Activated T-helper 2 cell treated with anti-CD3 and anti-CD28 coated beads, Interferon-gamma antibody, Interleukin-2, Interleukin-4, amounts not matched to agents 10 μg/mL and 5 μg/mL and 100 μg/mL, durations not matched to agents 14 hours and 24 hours and 36 hours (primary cell): ENCODE measurements around the gene PITPNC1. TPM values are rescaled to one million over a fixed set of nuclear protein-coding genes. Genes with fewer than 3 reads are reported as not detected.

ENCODE experiments used
- DNase-seq: peaks from one replicate; pipeline ENCODE4 v3.0.0; 2021; ENCODE audit warnings: low spot score
- H3K27ac Mint-ChIP-seq: one replicate; pipeline ENCODE4 v1.8.0; 2021; ENCODE audit warnings: mixed read lengths
- H3K27me3 Mint-ChIP-seq: one replicate; pipeline ENCODE4 v1.8.0; 2021; ENCODE audit warnings: low read depth, mixed read lengths
- H3K36me3 Mint-ChIP-seq: one replicate; pipeline ENCODE4 v1.8.0; 2021; ENCODE audit warnings: low read depth, mixed read lengths
- H3K4me1 Mint-ChIP-seq: one replicate; pipeline ENCODE4 v1.8.0; 2021; ENCODE audit warnings: low read depth, mixed read lengths
- H3K4me3 Mint-ChIP-seq: one replicate; pipeline ENCODE4 v1.8.0; 2021; ENCODE audit warnings: low read depth, mild to moderate bottlenecking, moderate library complexity, mixed read lengths
- H3K9me3 Mint-ChIP-seq: one replicate; pipeline ENCODE4 v1.8.0; 2021; ENCODE audit warnings: mixed read lengths
- intact Hi-C: fragments of 100-400 bp; cut with micrococcal nuclease; formaldehyde crosslinking; loops from one replicate; pipeline ENCODE4 v1.15.1; 2023
- total RNA-seq: library from RNA; stranded (reverse); gene quantifications from 2 replicates; pipeline ENCODE4 v1.2.3, GENCODE V29; 2022

PITPNC1 gene
- total RNA-seq, 1 donor from 2014 or later, result 11.2 TPM

DNA sequence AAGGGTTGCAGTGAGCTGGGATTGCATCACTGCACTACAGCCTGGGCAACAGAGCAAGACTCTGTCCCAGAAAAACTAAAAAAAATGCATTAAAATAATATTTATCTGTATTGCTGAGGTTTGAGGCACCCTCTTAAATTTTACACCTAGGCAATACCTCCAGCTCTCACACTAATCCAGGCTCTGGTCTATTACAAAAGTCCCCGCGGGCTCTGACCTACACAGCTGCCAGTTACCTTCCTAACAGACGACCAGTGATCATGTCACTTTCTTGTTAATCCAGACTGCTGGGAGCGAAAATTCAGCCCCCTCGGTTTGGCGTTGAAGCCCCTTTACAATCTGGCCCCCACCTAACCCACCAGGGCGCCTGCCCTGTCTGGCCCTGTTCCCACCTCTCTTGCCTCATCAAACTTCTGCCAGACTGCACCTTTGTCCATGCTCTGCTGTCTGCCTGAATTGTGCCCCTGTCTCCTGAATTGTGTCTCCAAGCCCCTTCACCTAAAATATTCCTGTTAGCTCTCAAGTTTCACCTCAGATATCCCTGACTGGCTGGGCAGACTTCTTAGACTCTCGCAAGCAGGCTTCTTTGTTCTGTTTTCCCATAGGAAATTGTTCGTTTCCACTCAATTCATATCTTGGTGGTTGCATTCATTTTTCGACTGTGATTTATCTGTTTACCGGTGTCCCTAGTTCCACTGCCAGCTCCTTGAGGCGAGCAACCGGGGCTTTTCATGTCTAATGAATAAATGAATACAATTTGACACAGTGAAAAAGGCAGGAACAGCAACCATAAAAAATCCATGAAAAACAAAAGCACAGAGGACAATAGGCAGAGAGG lies 65.9 kb downstream of the PITPNC1 start:
- Mint-ChIP-seq H3K27me3 (no peaks in the 10 kb centered on the region), H3K36me3 (peaks cover 5% of the 10 kb centered on the region), H3K9me3 (no peaks in the 10 kb centered on the region), H3K27ac (no peak overlapping the region), H3K4me1 (peaks cover 33% of the 10 kb centered on the region), H3K4me3 (no peak overlapping the region)
- intact Hi-C loops, result no loop called here
- DNase-seq, result no peak

DNA sequence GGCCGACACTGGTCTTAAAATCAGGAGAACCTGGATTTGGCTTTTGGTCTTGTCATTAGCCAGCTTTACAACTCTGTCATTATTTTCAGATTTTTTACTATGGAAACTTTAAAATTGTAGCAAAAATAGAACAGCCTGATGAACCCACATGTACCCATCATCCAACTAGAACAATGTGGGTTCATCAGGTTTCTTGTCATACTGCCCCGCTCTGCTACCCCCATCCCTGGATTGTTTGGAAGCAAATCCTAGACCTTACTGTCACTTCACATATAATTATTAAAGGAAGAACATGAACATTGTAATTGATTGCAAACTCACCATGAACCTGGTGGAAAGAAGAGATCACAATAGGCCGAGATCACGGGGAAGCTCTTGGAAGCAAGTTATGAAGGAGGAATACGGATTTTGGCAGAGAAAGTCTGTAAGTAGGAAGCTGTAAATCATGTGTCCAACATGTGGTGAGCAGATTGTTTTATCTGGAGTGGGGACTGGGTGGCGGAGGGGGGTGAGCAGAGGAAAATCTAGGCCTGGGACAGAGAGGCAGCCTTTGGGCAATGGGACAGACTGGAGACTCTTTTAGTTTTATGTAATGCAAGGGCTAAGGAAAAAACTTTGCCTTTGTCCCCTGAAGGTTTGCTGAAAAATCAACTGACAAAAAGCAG lies 67.0 kb downstream of the PITPNC1 start:
- Mint-ChIP-seq H3K4me3 (no peak overlapping the region), H3K36me3 (peaks cover 5% of the 10 kb centered on the region), H3K27ac (no peak overlapping the region), H3K27me3 (no peaks in the 10 kb centered on the region), H3K9me3 (no peaks in the 10 kb centered on the region), H3K4me1 (peaks cover 30% of the 10 kb centered on the region)
- intact Hi-C loops, result no loop called here
- no peak for DNase-seq

DNA sequence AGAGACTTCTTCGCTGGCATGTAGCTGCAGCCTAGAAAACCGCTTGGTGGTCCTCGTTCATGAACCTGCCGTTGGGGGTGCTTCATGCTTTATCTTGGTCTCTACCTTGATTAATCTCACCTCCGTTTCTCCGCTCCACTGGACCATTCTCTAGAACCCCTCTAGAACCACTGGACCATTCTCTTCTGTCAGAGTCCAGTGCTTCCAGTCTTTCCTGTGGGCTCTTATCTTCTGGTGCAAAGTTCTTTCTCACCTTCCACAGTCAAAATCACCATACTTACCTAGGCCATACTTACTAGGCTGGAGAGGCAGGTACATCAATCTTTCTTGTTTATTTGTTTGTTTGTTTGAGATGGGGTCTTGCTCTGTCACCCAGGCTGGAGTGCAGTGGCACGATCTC lies 71.4 kb downstream of the PITPNC1 start:
- Mint-ChIP-seq H3K27ac (no peak overlapping the region), H3K9me3 (no peaks in the 10 kb centered on the region), H3K27me3 (no peaks in the 10 kb centered on the region), H3K4me3 (no peak overlapping the region), H3K36me3 (peaks cover 3% of the 10 kb centered on the region), H3K4me1 (peaks cover 45% of the 10 kb centered on the region)
- no peak for DNase-seq
- intact Hi-C loops, result no loop called here

DNA sequence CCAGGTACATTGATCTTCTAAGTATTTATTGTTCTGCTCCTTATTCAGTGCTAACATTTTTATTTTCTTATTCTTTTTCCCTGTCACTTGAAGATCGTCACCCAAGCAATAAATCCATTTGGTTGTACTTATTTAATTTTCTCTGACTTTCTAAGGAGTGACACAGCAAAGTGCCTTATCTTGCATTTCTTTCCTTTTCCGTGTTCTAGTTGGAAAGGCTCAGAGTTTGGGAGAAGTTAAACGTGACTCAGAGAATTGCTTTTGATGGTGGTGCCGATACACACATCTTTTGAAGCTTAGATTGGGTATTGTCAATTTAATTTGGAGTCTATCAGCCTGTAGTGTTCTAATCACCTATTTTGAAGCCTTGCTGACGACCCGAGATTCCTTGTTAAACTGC lies 72.0 kb downstream of the PITPNC1 start:
- no peak overlapping the region for H3K4me3 Mint-ChIP-seq
- DNase-seq, result no peak
- H3K27me3 Mint-ChIP-seq, result no peaks in the 10 kb centered on the region
- peaks cover 3% of the 10 kb centered on the region for H3K36me3 Mint-ChIP-seq
- intact Hi-C loops, result no loop called here
- no peak overlapping the region for H3K27ac Mint-ChIP-seq
- no peaks in the 10 kb centered on the region for H3K9me3 Mint-ChIP-seq
- H3K4me1 Mint-ChIP-seq, result peaks cover 45% of the 10 kb centered on the region

DNA sequence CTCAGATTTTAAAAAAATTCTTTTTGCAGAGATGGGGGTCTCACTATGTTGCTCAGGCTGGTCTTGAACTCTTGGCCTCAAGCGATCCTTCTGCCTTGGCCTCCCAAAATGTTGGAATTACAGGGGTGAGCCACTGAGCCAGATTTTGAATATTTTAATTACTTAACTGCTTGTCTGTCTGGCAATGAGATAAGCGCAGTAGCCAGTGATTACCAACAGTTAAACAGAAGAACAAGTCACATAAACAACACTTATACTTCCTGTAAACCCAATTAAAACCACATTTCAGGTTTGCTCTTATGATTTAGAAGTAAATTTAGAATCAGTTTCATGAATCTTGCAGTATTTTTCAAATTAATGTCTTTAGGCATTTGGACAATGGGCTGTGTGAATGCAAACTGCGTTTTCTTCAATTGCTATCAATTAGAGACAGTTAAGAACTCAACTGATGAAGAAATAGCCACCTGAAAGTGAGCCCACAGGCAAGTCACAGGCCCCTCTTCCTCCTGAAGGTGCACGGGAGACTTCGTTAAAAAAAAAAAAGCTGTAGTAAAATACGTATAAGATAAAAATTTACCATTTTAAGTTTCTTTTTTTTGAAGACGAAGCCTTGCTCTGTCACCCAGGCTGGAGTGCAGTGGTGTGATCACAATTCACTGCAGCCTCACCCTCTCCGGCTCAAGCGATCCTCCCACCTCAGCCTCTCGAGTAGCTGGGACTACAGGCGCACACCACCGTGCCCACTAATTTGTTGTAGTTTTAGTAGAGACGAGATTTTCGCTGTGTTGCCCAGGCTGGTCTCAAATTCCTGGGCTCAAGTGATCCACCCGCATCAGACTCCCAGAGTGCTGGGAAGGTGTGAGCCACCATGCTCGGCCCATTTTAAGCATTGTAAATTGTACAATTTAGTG lies 73.0 kb downstream of the PITPNC1 start:
- intact Hi-C loops, result no loop called here
- H3K27me3 Mint-ChIP-seq, result no peaks in the 10 kb centered on the region
- peaks cover 3% of the 10 kb centered on the region for H3K36me3 Mint-ChIP-seq
- peak overlapping the region; percentile 14 for H3K27ac Mint-ChIP-seq
- no peak overlapping the region for H3K4me3 Mint-ChIP-seq
- no peaks in the 10 kb centered on the region for H3K9me3 Mint-ChIP-seq
- DNase-seq, result no peak
- peaks cover 45% of the 10 kb centered on the region for H3K4me1 Mint-ChIP-seq

DNA sequence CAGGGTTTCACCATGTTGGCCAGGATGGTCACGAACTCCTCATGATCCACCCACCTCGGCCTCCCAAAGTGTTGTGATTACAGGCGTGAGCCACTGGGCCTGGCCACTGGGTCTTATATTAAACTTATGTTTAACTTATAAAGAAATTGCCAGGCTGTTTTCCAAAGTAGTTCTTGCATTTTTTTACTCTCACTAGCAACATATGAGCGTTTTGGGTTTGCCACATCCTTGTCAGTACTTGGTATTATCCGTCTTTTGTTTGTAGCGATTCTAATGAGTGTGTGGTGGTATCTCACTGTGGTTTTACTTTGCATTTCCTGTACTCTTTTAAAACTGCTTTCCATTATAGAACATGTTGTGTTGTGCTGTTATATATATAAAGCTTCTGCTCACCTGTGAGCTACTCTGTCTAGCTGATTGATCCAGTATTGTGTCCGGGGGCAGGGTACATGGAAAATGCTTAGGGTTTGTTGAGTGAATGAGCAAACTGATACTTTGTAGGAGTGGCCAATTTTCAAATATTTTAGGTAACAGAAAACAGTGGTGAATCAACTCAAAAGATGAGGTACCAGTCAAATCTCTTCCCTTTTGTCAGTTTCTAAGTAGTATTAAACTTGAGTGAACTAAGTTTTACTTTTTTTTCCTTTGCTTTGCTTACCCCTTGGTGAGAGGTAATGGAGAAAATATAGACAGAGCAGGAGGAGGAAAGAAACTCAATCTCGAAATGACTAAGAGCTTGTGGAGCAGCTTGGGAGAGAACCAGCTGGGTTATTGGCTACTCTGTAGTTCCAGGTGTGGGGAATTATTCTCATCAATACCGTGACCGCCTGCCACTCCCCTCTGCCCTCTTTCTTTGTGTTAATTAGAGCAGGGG lies 75.8 kb downstream of the PITPNC1 start:
- H3K4me3 Mint-ChIP-seq, result peak overlapping the region; percentile 34
- H3K36me3 Mint-ChIP-seq, result peaks cover 14% of the 10 kb centered on the region
- DNase-seq, result no peak
- intact Hi-C loops, result loop anchor here (1.0 to 2.0 kb wide), 4 partner anchors 12 to 63 kb away; no protein-coding TSS in a partner anchor
- peak overlapping the region; percentile 87 for H3K27ac Mint-ChIP-seq
- peaks cover 9% of the 10 kb centered on the region for H3K9me3 Mint-ChIP-seq
- no peaks in the 10 kb centered on the region for H3K27me3 Mint-ChIP-seq
- H3K4me1 Mint-ChIP-seq, result peaks cover 55% of the 10 kb centered on the region

DNA sequence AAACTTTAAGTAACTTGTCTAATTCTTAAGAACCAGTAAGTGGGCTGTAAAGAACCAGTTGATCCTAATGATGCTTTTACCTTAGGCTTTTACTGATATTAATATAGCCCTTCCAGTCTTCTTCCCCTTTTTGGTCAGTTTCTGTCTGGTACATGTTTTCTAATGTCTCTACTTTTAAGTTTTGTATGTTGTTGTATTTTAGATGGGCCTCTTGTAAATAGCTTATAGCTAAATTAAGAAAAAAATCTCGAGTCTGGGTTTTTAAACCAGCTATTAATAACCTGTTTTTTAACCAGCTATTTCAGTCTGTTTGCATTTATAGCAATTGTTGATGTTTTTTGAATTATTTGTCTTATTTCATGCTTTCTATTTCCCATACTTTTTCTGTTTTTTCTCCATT lies 79.0 kb downstream of the PITPNC1 start:
- Mint-ChIP-seq H3K27me3 (no peaks in the 10 kb centered on the region), H3K9me3 (peaks cover 23% of the 10 kb centered on the region), H3K4me3 (no peak overlapping the region), H3K27ac (no peak overlapping the region), H3K4me1 (peaks cover 39% of the 10 kb centered on the region), H3K36me3 (peaks cover 32% of the 10 kb centered on the region)
- intact Hi-C loops, result no loop called here
- DNase-seq, result no peak

DNA sequence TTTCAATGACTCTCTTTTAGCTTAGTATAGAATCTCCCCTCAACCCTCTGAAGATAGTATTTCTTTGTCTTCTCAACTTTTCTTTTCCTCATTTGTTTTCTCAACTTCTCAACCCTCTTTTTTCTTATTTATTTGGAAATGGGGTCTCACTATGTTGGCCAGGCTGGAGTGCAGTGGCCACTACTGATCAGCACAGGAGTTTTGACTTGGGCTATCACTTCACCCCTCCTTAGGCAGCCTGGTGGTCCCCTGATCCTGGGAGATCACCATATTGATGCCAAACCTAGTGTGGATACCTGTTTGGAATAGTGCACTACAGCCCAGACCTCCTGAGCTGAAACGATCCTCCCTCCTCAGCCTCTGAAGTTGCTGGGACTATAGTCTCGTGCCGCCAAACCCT lies 79.8 kb downstream of the PITPNC1 start:
- Mint-ChIP-seq H3K4me3 (no peak overlapping the region), H3K4me1 (peaks cover 40% of the 10 kb centered on the region), H3K9me3 (peaks cover 23% of the 10 kb centered on the region), H3K27me3 (no peaks in the 10 kb centered on the region), H3K36me3 (peaks cover 32% of the 10 kb centered on the region), H3K27ac (no peak overlapping the region)
- intact Hi-C loops, result no loop called here
- no peak for DNase-seq

DNA sequence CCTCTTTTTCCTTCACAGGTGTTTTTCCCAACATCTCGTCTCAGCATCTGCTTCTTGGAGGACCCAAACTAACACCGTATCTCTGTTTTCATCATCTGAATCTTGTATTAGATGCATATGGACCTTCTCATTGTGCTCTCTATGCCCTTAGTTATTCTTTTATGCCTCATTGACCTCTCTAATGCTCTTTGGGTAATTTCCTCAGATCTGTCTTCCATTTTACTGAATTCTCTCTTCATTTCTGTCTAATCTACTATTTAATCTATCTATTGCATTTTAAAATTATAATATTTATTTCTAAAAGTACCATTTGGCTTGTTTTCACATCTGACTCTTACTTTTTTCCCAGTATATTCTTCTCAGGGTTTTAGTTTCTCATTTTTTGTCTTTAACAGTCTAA lies 81.1 kb downstream of the PITPNC1 start:
- Mint-ChIP-seq H3K27ac (no peak overlapping the region), H3K36me3 (peaks cover 29% of the 10 kb centered on the region), H3K27me3 (no peaks in the 10 kb centered on the region), H3K4me1 (peaks cover 33% of the 10 kb centered on the region), H3K4me3 (no peak overlapping the region), H3K9me3 (peaks cover 23% of the 10 kb centered on the region)
- no peak for DNase-seq
- intact Hi-C loops, result no loop called here

DNA sequence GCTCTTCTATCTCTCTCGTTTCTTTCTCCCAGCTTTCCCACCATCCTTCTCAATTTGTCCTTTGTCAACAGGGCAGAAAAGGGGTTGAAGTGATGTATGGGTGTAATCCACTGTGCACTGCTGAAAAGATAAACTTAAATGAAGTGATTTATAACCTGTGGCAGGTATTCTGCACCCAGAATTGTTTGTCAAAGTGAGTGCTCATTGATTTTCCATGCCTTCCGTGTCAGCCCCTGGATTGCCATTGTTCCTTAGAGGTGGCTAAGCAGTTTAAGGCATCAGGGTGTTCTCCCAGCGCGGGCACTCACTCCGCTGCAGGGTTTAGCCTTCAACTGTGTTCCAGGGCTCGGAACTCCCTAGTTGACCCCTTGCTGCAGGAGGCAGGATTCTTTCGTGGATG lies 82.9 kb downstream of the PITPNC1 start:
- intact Hi-C loops, result no loop called here
- no peak overlapping the region for H3K4me3 Mint-ChIP-seq
- peaks cover 23% of the 10 kb centered on the region for H3K9me3 Mint-ChIP-seq
- peaks cover 39% of the 10 kb centered on the region for H3K4me1 Mint-ChIP-seq
- H3K27ac Mint-ChIP-seq, result peak overlapping the region; percentile 3
- H3K27me3 Mint-ChIP-seq, result no peaks in the 10 kb centered on the region
- H3K36me3 Mint-ChIP-seq, result peaks cover 29% of the 10 kb centered on the region
- DNase-seq, result no peak

DNA sequence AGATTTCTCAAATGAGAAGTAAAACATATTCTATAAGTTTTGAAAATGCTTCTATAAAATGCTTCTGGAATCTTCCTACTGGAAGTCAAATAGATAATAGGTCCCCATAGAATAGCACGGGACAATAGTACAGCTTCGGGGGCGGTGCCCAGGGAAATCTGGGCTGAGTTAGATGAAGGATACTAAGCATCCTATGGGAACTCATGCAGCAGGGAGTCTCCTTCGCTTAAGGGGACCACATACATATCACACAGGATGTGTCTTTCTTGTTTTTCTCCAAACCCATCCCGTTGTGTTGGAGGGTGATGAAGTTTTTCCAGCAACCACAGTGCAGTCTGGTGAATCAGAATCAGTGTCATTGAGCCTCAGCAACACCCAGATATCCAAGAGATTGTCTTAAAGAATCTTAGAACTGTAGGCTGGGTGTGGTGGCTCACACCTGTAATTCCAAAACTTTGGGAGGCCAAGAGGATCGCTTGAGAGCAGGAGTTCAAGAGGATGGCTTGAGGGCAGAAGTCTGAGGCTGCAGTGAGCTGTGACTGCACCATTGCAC lies 84.2 kb downstream of the PITPNC1 start:
- intact Hi-C loops, result no loop called here
- Mint-ChIP-seq H3K27ac (no peak overlapping the region), H3K27me3 (no peaks in the 10 kb centered on the region), H3K4me3 (no peak overlapping the region), H3K4me1 (peaks cover 38% of the 10 kb centered on the region), H3K9me3 (peaks cover 23% of the 10 kb centered on the region), H3K36me3 (peaks cover 28% of the 10 kb centered on the region)
- no peak for DNase-seq

DNA sequence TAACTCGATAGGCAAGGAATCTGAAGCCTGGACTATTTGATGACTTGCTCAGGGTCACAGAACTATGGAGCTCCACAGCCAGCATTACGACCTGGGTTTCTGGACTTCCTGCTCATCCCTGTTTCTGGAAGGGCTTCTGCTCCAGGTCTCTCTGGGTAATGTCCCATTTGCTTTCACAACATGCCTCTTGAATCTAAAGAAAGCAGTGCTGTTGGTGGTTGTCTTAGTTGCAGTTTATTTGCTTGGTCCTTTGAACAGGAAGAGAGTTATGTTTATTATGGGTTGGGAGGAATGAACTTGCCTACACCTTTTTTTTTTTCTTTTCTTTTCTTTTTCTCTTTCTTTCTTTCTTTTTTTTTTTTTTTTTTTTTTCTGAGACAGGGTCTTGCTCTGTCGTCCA lies 84.8 kb downstream of the PITPNC1 start:
- Mint-ChIP-seq H3K36me3 (peaks cover 24% of the 10 kb centered on the region), H3K27ac (no peak overlapping the region), H3K9me3 (peaks cover 21% of the 10 kb centered on the region), H3K4me3 (no peak overlapping the region), H3K27me3 (no peaks in the 10 kb centered on the region), H3K4me1 (peaks cover 37% of the 10 kb centered on the region)
- intact Hi-C loops, result no loop called here
- DNase-seq, result no peak
